Measurements from ENCODE around the gene TRIM71.

DNA sequence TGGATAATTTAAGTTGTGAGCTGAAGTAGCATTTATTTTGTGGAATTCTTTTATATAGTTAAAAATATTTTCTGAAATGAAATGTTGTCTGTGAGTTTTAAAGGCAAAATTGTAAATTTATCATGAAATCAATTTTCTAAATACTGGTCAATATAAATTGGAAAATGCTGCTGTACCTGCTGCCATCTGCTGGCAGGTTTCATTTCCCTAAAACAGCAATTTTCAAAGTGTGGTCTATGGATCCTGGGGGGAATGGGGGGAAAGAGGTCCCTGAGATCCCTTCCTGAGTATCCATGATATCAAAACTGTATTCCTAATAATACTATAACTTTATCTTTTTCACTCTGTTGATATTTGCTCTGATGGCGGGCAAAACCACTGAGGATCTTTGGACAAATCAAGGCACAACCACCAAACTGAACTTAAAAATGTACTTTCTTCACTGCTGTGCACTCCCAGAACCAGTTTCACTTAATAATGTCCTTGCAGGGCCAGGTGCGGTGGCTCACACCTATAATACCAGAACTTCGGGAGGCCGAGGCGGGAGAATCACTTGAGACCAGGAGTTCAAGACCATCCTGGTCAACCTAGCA, 116.4 kb downstream of the TRIM71 start:
- TF ChIP-seq, protein P1, sequence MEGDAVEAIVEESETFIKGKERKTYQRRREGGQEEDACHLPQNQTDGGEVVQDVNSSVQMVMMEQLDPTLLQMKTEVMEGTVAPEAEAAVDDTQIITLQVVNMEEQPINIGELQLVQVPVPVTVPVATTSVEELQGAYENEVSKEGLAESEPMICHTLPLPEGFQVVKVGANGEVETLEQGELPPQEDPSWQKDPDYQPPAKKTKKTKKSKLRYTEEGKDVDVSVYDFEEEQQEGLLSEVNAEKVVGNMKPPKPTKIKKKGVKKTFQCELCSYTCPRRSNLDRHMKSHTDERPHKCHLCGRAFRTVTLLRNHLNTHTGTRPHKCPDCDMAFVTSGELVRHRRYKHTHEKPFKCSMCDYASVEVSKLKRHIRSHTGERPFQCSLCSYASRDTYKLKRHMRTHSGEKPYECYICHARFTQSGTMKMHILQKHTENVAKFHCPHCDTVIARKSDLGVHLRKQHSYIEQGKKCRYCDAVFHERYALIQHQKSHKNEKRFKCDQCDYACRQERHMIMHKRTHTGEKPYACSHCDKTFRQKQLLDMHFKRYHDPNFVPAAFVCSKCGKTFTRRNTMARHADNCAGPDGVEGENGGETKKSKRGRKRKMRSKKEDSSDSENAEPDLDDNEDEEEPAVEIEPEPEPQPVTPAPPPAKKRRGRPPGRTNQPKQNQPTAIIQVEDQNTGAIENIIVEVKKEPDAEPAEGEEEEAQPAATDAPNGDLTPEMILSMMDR (IDR thresholded peaks at IDR 0.05) = peak; percentile 17 to 73 (median 63)
- TF ChIP-seq POLR2AphosphoS5 (IDR thresholded peaks at IDR 0.05) = no peak

All from prostate gland (tissue), 2 donors.